Mesenchymal stem cell (in vitro differentiated cells and primary cell): ENCODE measurements around the gene USP50.

Experiments used
- DNase-seq: peaks from one replicate; pipeline ENCODE4 v3.0.0-alpha.2; 2013
- H2AFZ ChIP-seq: one replicate; pipeline ENCODE4 v1.6.1; 2013; ENCODE audit warnings: low read depth, mild to moderate bottlenecking, control low read depth, inconsistent platforms, low read length, moderate library complexity
- H2AK5ac ChIP-seq: 2 replicates; pipeline ENCODE4 v1.6.1; 2013; ENCODE audit warnings: low read length, moderate library complexity, mild to moderate bottlenecking, inconsistent platforms; ENCODE audit not compliant: severe bottlenecking
- H2BK120ac ChIP-seq: one replicate; pipeline ENCODE4 v1.6.1; 2013; ENCODE audit warnings: low read depth, mild to moderate bottlenecking, inconsistent platforms, low read length, moderate library complexity
- H2BK12ac ChIP-seq, 2 experiments: one replicate each; pipeline ENCODE4 v1.6.1; 2013; ENCODE audit warnings: inconsistent platforms in 2 of 2, low read length in 2 of 2, mild to moderate bottlenecking in 2 of 2, moderate library complexity in 2 of 2, control low read depth in 1 of 2
- H2BK15ac ChIP-seq: one replicate; pipeline ENCODE4 v1.6.1; 2013; ENCODE audit warnings: mild to moderate bottlenecking, low read depth, inconsistent platforms; ENCODE audit not compliant: poor library complexity, severe bottlenecking
- H2BK5ac ChIP-seq: 2 replicates; pipeline ENCODE4 v1.6.1; 2013; ENCODE audit warnings: low read depth, mild to moderate bottlenecking, low read length, control low read depth, inconsistent platforms; ENCODE audit not compliant: poor library complexity, severe bottlenecking
- H3K14ac ChIP-seq, 2 experiments: one replicate each; pipeline ENCODE4 v1.6.1; 2013; ENCODE audit warnings: inconsistent platforms in 2 of 2, low read length in 2 of 2, control low read depth in 1 of 2, mild to moderate bottlenecking in 1 of 2, moderate library complexity in 1 of 2
- H3K18ac ChIP-seq, 2 experiments: one replicate each; pipeline ENCODE4 v1.6.1; 2013; ENCODE audit warnings: inconsistent platforms in 2 of 2, low read length in 2 of 2, control low read depth in 1 of 2, low read depth in 1 of 2, mild to moderate bottlenecking in 1 of 2
- H3K23ac ChIP-seq, 2 experiments: one replicate each; pipeline ENCODE4 v1.6.1; 2013; ENCODE audit warnings: inconsistent platforms in 2 of 2, low read length in 2 of 2, mild to moderate bottlenecking in 2 of 2, moderate library complexity in 2 of 2, control low read depth in 1 of 2
- H3K27ac ChIP-seq: 2 replicates; pipeline ENCODE4 v1.5.1; 2013; ENCODE audit warnings: mild to moderate bottlenecking, moderate library complexity, low read length, control low read depth, inconsistent platforms; ENCODE audit not compliant: poor library complexity, severe bottlenecking
- H3K27me3 ChIP-seq, 2 experiments: 2 replicates each; pipeline versions ENCODE4 v1.6.1 to v1.7.0; 2013; ENCODE audit warnings: low read length in 2 of 2, mild to moderate bottlenecking in 2 of 2, moderate library complexity in 2 of 2, control low read depth in 1 of 2, inconsistent platforms in 1 of 2; ENCODE audit not compliant: control insufficient read depth in 1 of 2, insufficient read depth in 1 of 2
- H3K36me3 ChIP-seq, 2 experiments: 2 replicates each; pipeline versions ENCODE4 v1.6.1 to v1.7.0; 2013; ENCODE audit warnings: low read length in 2 of 2, control low read depth in 1 of 2, inconsistent platforms in 1 of 2, low read depth in 1 of 2, mild to moderate bottlenecking in 1 of 2; ENCODE audit not compliant: insufficient read depth in 2 of 2, control insufficient read depth in 1 of 2
- H3K4ac ChIP-seq, 2 experiments: one replicate each; pipeline ENCODE4 v1.6.1; 2013; ENCODE audit warnings: inconsistent platforms in 2 of 2, low read length in 2 of 2, mild to moderate bottlenecking in 2 of 2, moderate library complexity in 2 of 2, control low read depth in 1 of 2, low read depth in 1 of 2
- H3K4me1 ChIP-seq: 2 replicates; pipeline ENCODE4 v1.6.1; 2013; ENCODE audit warnings: low read depth, low read length, control low read depth; ENCODE audit not compliant: control insufficient read depth, insufficient read depth
- H3K4me2 ChIP-seq: 2 replicates; pipeline ENCODE4 v1.6.1; 2013; ENCODE audit warnings: low read length, mild to moderate bottlenecking, inconsistent platforms; ENCODE audit not compliant: poor library complexity, severe bottlenecking
- H3K4me3 ChIP-seq, 2 experiments: 2 replicates each; pipeline versions ENCODE4 v1.5.1 to v1.7.0; 2013; ENCODE audit warnings: low read length in 2 of 2, mild to moderate bottlenecking in 2 of 2, control low read depth in 1 of 2, low read depth in 1 of 2; ENCODE audit not compliant: insufficient read depth in 1 of 2
- H3K79me1 ChIP-seq: replicated peaks from 2 replicates; pipeline ENCODE4 v1.6.1; 2013; ENCODE audit warnings: mild to moderate bottlenecking, control low read depth, low read length, inconsistent platforms; ENCODE audit not compliant: poor library complexity, severe bottlenecking
- H3K9ac ChIP-seq: 2 replicates; pipeline ENCODE4 v1.7.0; 2013; ENCODE audit warnings: mild to moderate bottlenecking, low read length, moderate library complexity
- H3K9me3 ChIP-seq: 2 replicates; pipeline ENCODE4 v1.7.0; 2013; ENCODE audit warnings: mild to moderate bottlenecking, low read length; ENCODE audit not compliant: control insufficient read depth
- H4K8ac ChIP-seq: one replicate; pipeline ENCODE4 v1.6.1; 2013; ENCODE audit warnings: inconsistent platforms, mild to moderate bottlenecking, low read length, moderate library complexity
- H4K91ac ChIP-seq: one replicate; pipeline ENCODE4 v1.6.1; 2013; ENCODE audit warnings: mild to moderate bottlenecking, low read length, inconsistent platforms
- WGBS: methylation state at CpG from one replicate; pipeline ENCODE4 v1.1.7; 2013; ENCODE audit warnings: mixed read lengths; 5-methylcytosine and 5-hydroxymethylcytosine counted together

The USP50 gene

GRCh38 chr15:50493625-50494024 is 52.8 kb downstream of the USP50 start:
- Histone ChIP-seq H3K79me1 (peaks cover 9% of the 10 kb centered on the region), H3K4me2 (no peak overlapping the region), H3K14ac (no peak overlapping the region), H2BK120ac (no peak overlapping the region), H2BK5ac (no peak overlapping the region), H3K9me3 (no peaks in the 10 kb centered on the region), H3K4me1 (no peaks in the 10 kb centered on the region), H3K9ac (no peak overlapping the region), H3K23ac (no peak overlapping the region), H2BK15ac (no peak overlapping the region), H3K4me3 (no peak overlapping the region), H2BK12ac (no peak overlapping the region), H3K27me3 (no peaks in the 10 kb centered on the region), H3K27ac (no peak overlapping the region), H2AFZ (no peak overlapping the region), H3K4ac (no peak overlapping the region), H3K36me3 (peaks cover 25 to 98% of the 10 kb centered on the region in 2 experiments), H4K91ac (no peak overlapping the region), H3K18ac (no peak overlapping the region), H2AK5ac (no peak overlapping the region), H4K8ac (no peak overlapping the region)
- WGBS = 97% methylated on average over 3 of the region's 3 CpGs
- no peak for DNase-seq

- no peak for DNase-seq
- no peak overlapping the region for H3K14ac ChIP-seq
- no peak overlapping the region for H2BK12ac ChIP-seq
- no peak overlapping the region for H2AFZ ChIP-seq
- H3K23ac ChIP-seq = no peak overlapping the region
- H4K91ac ChIP-seq = no peak overlapping the region
- H3K27ac ChIP-seq = no peak overlapping the region
- H4K8ac ChIP-seq = no peak overlapping the region
- no peak overlapping the region for H3K4me3 ChIP-seq
- H3K4ac ChIP-seq = no peak overlapping the region
- H2AK5ac ChIP-seq = no peak overlapping the region
- no peak overlapping the region for H2BK120ac ChIP-seq
- H3K36me3 ChIP-seq = peaks cover 12 to 89% of the 10 kb centered on the region in 2 experiments
- no peaks in the 10 kb centered on the region for H3K4me1 ChIP-seq
- no peak overlapping the region for H3K4me2 ChIP-seq
- H2BK5ac ChIP-seq = no peak overlapping the region
- H3K27me3 ChIP-seq = no peaks in the 10 kb centered on the region
- H3K18ac ChIP-seq = no peak overlapping the region
- H3K9me3 ChIP-seq = no peaks in the 10 kb centered on the region
- peaks cover 5% of the 10 kb centered on the region for H3K79me1 ChIP-seq
- no peak overlapping the region for H3K9ac ChIP-seq
- H2BK15ac ChIP-seq = no peak overlapping the region
These were observed 59.2 kb downstream of the USP50 start for GRCh38 chr15:50487287-50487686.

DNA sequence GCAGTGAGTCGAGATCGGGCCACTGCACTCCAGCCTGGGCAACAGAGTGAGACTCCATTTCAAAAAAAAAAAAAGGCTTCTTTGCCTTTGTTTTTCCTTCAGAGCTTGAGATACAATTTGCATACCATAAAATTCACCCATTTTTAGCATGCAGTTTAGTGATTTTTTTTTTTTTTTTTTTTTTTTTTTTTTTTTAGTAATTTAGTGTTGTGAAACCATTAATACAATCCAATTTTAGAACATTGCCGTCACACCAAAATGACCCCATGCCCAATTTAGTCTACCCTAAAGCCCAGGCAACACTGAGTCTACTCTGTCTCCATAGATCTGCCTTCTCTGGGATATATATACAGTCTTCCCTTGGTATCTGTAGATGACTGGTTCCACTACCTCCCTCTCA is 61.1 kb downstream of the USP50 start:
- Histone ChIP-seq H3K14ac (no peak overlapping the region), H2BK120ac (no peak overlapping the region), H3K4me2 (no peak overlapping the region), H3K9ac (no peak overlapping the region), H3K9me3 (no peaks in the 10 kb centered on the region), H3K27me3 (no peaks in the 10 kb centered on the region), H3K27ac (no peak overlapping the region), H3K4me3 (no peak overlapping the region), H3K4me1 (no peaks in the 10 kb centered on the region), H2AK5ac (no peak overlapping the region), H4K91ac (no peak overlapping the region), H3K36me3 (peaks cover 8 to 89% of the 10 kb centered on the region in 2 experiments), H2BK5ac (no peak overlapping the region), H2AFZ (no peak overlapping the region), H3K4ac (no peak overlapping the region), H2BK15ac (no peak overlapping the region), H3K18ac (no peak overlapping the region), H2BK12ac (no peak overlapping the region), H3K79me1 (peaks cover 10% of the 10 kb centered on the region), H4K8ac (no peak overlapping the region), H3K23ac (no peak overlapping the region)
- 100% methylated on average over 3 of the region's 3 CpGs for WGBS
- no peak for DNase-seq

DNA sequence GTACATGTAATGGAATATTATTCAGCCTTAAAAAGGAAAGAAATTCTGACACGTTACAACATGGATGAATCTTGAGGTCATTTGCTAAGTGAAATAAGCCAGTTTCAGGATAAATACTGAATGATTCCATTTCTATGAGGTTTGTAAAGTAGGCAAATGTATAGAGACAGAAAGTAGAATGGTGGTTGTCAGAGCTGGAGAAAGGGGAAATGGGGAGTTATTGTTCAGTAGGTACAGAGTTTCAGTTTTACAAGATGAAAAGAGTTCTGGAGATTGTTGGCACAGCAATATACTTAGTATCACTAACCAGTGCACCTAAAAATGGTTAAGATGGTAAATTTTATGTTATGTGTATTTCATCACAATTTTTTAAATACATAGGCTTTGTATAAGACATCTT is 61.7 kb downstream of the USP50 start:
- 100% methylated on average over 1 of the region's 1 CpG for WGBS
- Histone ChIP-seq H2BK15ac (no peak overlapping the region), H3K23ac (no peak overlapping the region), H3K27me3 (no peaks in the 10 kb centered on the region), H4K8ac (no peak overlapping the region), H4K91ac (no peak overlapping the region), H2AK5ac (no peak overlapping the region), H3K9ac (no peak overlapping the region), H2AFZ (no peak overlapping the region), H3K27ac (no peak overlapping the region), H3K14ac (no peak overlapping the region), H2BK5ac (no peak overlapping the region), H3K4me3 (no peak overlapping the region), H2BK12ac (no peak overlapping the region), H3K4ac (no peak overlapping the region), H2BK120ac (no peak overlapping the region), H3K79me1 (peaks cover 8% of the 10 kb centered on the region), H3K4me1 (no peaks in the 10 kb centered on the region), H3K18ac (no peak overlapping the region), H3K4me2 (no peak overlapping the region), H3K36me3 (peaks cover 5 to 88% of the 10 kb centered on the region in 2 experiments), H3K9me3 (no peaks in the 10 kb centered on the region)
- no peak for DNase-seq
